Measurements from ENCODE around the gene APOBEC3F.

APOBEC3F gene

GRCh38 chr22:39091126-39092081 lies 50.7 kb downstream of the APOBEC3F start:
- CTCF ChIA-PET = no interaction called here
- TF ChIP-seq CTCF (IDR thresholded peaks at IDR 0.05; ENCODE audit: insufficient read depth, low read length, missing control alignments) = no peak
- DNase-seq (ENCODE audit: low read depth, low spot score) = no peak
- POLR2A ChIA-PET = no interaction called here
- H3K4me3 ChIP-seq (ENCODE audit: low read depth, low read length) = no peak overlapping the region

GRCh38 chr22:39092111-39092862 lies 51.6 kb downstream of the APOBEC3F start:
- CTCF ChIA-PET = no interaction called here
- no peak for DNase-seq (ENCODE audit: low read depth, low spot score)
- POLR2A ChIA-PET = no interaction called here
- no peak overlapping the region for H3K4me3 ChIP-seq (ENCODE audit: low read depth, low read length)
- TF ChIP-seq CTCF (IDR thresholded peaks at IDR 0.05; ENCODE audit: insufficient read depth, low read length, missing control alignments) = no peak

DNA sequence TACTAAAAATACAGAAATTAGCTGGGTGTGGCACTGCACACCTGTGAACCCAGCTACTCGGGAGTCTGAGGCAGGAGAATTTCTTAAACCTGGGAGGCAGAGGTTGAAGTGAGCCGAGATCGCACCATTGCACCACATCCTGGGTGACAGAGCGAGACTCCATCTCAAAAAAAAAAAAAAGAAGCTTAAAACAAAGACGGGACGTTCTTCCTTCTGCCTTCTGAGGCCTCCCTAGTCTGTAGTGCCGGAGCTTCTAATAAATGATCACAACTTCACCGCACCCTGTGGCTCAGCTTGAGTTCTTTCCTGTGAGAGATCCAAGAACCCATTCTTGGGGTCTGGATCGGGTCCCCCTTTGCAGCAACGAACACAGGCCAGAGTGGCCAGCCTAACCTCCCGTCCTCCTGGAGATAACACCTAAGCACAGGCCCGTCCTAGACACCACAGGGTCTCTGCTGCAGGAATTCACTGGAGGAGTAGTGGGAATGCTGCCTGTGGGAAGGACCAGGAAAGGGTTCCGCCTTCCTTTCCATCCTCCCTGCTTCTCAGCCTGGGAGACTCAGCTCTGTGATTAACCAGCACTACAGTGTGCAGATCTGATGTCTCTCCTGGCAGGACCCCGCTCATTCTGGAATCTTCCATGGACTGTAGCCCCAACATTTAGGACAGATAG lies 54.2 kb downstream of the APOBEC3F start:
- TF ChIP-seq CTCF (IDR thresholded peaks at IDR 0.05; ENCODE audit: insufficient read depth, low read length, missing control alignments) = no peak
- no peak overlapping the region for H3K4me3 ChIP-seq (ENCODE audit: low read depth, low read length)
- DNase-seq (ENCODE audit: low read depth, low spot score) = no peak
- ChIA-PET POLR2A (no interaction called here), CTCF (no interaction called here)

DNA sequence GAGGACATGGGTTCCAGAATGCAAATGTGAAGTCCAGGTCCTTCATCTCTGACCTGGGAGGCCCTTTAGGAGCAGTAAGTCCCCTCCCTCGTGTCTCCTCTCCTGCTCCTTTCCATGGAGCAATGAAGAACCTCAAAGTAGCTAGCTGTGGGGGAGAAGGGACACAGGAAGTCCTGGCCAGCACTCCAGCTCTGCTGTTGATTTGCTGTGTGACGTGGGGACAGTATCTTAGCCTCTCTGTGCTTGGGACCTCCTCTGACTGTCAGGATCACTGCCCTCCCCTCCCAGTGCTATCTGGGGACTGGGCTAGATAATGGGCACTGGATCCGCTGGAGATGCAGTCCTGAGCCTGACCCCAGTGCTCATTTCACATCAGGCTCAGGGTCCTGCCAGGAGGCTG lies 55.3 kb downstream of the APOBEC3F start:
- no peak overlapping the region for H3K4me3 ChIP-seq (ENCODE audit: low read depth, low read length)
- ChIA-PET POLR2A (no interaction called here), CTCF (no interaction called here)
- no peak for DNase-seq (ENCODE audit: low read depth, low spot score)
- no peak for TF ChIP-seq CTCF (IDR thresholded peaks at IDR 0.05; ENCODE audit: insufficient read depth, low read length, missing control alignments)

GRCh38 chr22:39097098-39098020 lies 56.7 kb downstream of the APOBEC3F start, which contains the start of gene APOBEC3H:
APOBEC3H (plus strand) TSS chr22:39097244; CDS start chr22:39100279, 3,035 bp downstream.
- CTCF ChIA-PET = interaction anchor here (0.9 kb wide), 1 partner anchor 90 kb away, joined by 3 read pairs; no protein-coding TSS in a partner anchor
- no peak for TF ChIP-seq CTCF (IDR thresholded peaks at IDR 0.05; ENCODE audit: insufficient read depth, low read length, missing control alignments)
- DNase-seq (ENCODE audit: low read depth, low spot score) = no peak
- POLR2A ChIA-PET = no interaction called here
- no peak within 1 kb of the TSS for H3K4me3 ChIP-seq (ENCODE audit: low read depth, low read length)
